CD4-positive, alpha-beta T cell treated with Interleukin-15 for 4 hours (primary cell): ENCODE results near the gene DCANP1.

Source experiments
- DNase-seq: peaks from one replicate; pipeline ENCODE4 v3.0.0-alpha.2; 2020; ENCODE audit warnings: low spot score

The DCANP1 gene

GRCh38 chr5:135480511-135480910, 33.4 kb upstream of the DCANP1 start:
- no peak for DNase-seq

- DNase-seq, result no peak
Observed at GRCh38 chr5:135478938-135479337, 31.8 kb upstream of the DCANP1 start.

- DNase-seq, result no peak
Observed at GRCh38 chr5:135477613-135478066, 30.5 kb upstream of the DCANP1 start.

GRCh38 chr5:135476615-135477581, 29.8 kb upstream of the DCANP1 start:
- DNase-seq, result no peak

GRCh38 chr5:135473956-135474670, 27.0 kb upstream of the DCANP1 start:
- DNase-seq, result no peak

GRCh38 chr5:135472141-135472540, 25.0 kb upstream of the DCANP1 start:
- no peak for DNase-seq

GRCh38 chr5:135471726-135472125, 24.6 kb upstream of the DCANP1 start:
- no peak for DNase-seq

GRCh38 chr5:135469911-135470310, 22.8 kb upstream of the DCANP1 start:
- DNase-seq, result no peak

- DNase-seq, result no peak
Observed at GRCh38 chr5:135468541-135468940, 21.4 kb upstream of the DCANP1 start.

- DNase-seq, result no peak
Observed at GRCh38 chr5:135467871-135468485, 20.8 kb upstream of the DCANP1 start.

- no peak for DNase-seq
Observed at GRCh38 chr5:135467051-135467625, 20.0 kb upstream of the DCANP1 start.

GRCh38 chr5:135466178-135467050, 19.3 kb upstream of the DCANP1 start:
- DNase-seq, result peak; percentile 39

- DNase-seq, result no peak
Observed at GRCh38 chr5:135465391-135466122, 18.4 kb upstream of the DCANP1 start.

GRCh38 chr5:135462304-135462703, 15.2 kb upstream of the DCANP1 start:
- DNase-seq, result peak; percentile 37

GRCh38 chr5:135461481-135462151, 14.5 kb upstream of the DCANP1 start:
- DNase-seq, result no peak

GRCh38 chr5:135460246-135461033, 13.3 kb upstream of the DCANP1 start:
- no peak for DNase-seq

GRCh38 chr5:135458921-135459331, 11.8 kb upstream of the DCANP1 start:
- DNase-seq, result no peak

GRCh38 chr5:135458356-135458755, 11.2 kb upstream of the DCANP1 start:
- no peak for DNase-seq

- peak; percentile 39 for DNase-seq
Observed at GRCh38 chr5:135457424-135458071, 10.4 kb upstream of the DCANP1 start.
